IMR-90 (cell line): Measurements from ENCODE around the gene SNRPA1. TPM values are rescaled to one million over a fixed set of nuclear protein-coding genes. Genes with fewer than 3 reads are reported as not detected.

Experiments used
- ATAC-seq: fragments of 200-7000 bp; cut with Tn5 transposase; 2 replicates; pipeline ENCODE4 v1.9.1; 2020; ENCODE audit warnings: low read depth, mild to moderate bottlenecking, moderate library complexity
- Bru-seq: library from RNA; stranded (reverse); fragments of 400-500 nt; gene quantifications from one replicate; lab custom pipeline; 2021; lab: Mats Ljungman, UMichigan
- BruChase-seq, 2 experiments: library from RNA; stranded (reverse); fragments of 400-500 nt; gene quantifications; one replicate each; lab custom pipeline; 2021; lab: Mats Ljungman, UMichigan
- BruUV-seq: library from RNA; stranded (reverse); fragments of 400-500 nt; replicated peaks from 2 replicates; lab custom pipeline; 2021; lab: Mats Ljungman, UMichigan
- CTCF ChIA-PET: fragments of 300-600 bp; formaldehyde crosslinking; extraction: SDS; loops from one replicate; lab custom pipeline; 2021; ENCODE audit warnings: antibody characterized with exemption; lab: Yijun Ruan, JAX
- POLR2A ChIA-PET: fragments of 300-600 bp; sonication (Branson Sonifier 250); formaldehyde crosslinking; loops from one replicate; lab custom pipeline; 2022; ENCODE audit warnings: antibody characterized with exemption; ENCODE audit not compliant: unreplicated experiment; lab: Charles Lee
- DNase-seq: peaks from one replicate; pipeline ENCODE4 v3.0.0; 2013
- H2AFZ ChIP-seq: replicated peaks from 2 replicates; pipeline ENCODE3; 2013; ENCODE audit warnings: low read length, mild to moderate bottlenecking; ENCODE audit not compliant: poor library complexity
- H2AK5ac ChIP-seq: 2 replicates; pipeline ENCODE4 v1.6.1; 2013; ENCODE audit warnings: low read depth, low read length, inconsistent platforms
- H2AK9ac ChIP-seq: replicated peaks from 2 replicates; pipeline ENCODE3; 2013; ENCODE audit warnings: mild to moderate bottlenecking, low read depth, low read length, moderate library complexity; ENCODE audit not compliant: poor library complexity
- H2BK120ac ChIP-seq: 2 replicates; pipeline ENCODE4 v1.6.1; 2013; ENCODE audit warnings: low read depth, low read length, inconsistent platforms
- H2BK15ac ChIP-seq: 3 replicates; pipeline ENCODE4 v1.6.1; 2013; ENCODE audit warnings: low read depth, low read length, inconsistent platforms
- H2BK20ac ChIP-seq: 2 replicates; pipeline ENCODE4 v1.6.1; 2013; ENCODE audit warnings: low read depth, mild to moderate bottlenecking, inconsistent platforms, low read length, moderate library complexity
- H2BK5ac ChIP-seq: 2 replicates; pipeline ENCODE4 v1.6.1; 2013; ENCODE audit warnings: mild to moderate bottlenecking, low read depth, low read length, inconsistent platforms; ENCODE audit not compliant: poor library complexity, severe bottlenecking
- H3K14ac ChIP-seq: replicated peaks from 2 replicates; pipeline ENCODE4 v1.6.1; 2013; ENCODE audit warnings: low read depth, low read length, inconsistent platforms
- H3K18ac ChIP-seq: 2 replicates; pipeline ENCODE4 v1.6.1; 2013; ENCODE audit warnings: low read depth, low read length, control low read depth
- H3K23ac ChIP-seq: 2 replicates; pipeline ENCODE4 v1.6.1; 2013; ENCODE audit warnings: low read depth, low read length, inconsistent platforms
- H3K27ac ChIP-seq: 2 replicates; pipeline ENCODE4 v1.5.1; 2013; ENCODE audit warnings: mild to moderate bottlenecking, control low read depth, low read length; ENCODE audit not compliant: insufficient read depth
- H3K27me3 ChIP-seq: 2 replicates; pipeline ENCODE4 v1.6.1; 2013; ENCODE audit warnings: low read length; ENCODE audit not compliant: control insufficient read depth, insufficient read depth
- H3K36me3 ChIP-seq: 2 replicates; pipeline ENCODE4 v1.6.1; 2013; ENCODE audit warnings: low read length, mixed read lengths; ENCODE audit not compliant: control insufficient read depth, insufficient read depth
- H3K4ac ChIP-seq: 2 replicates; pipeline ENCODE4 v1.6.1; 2013; ENCODE audit warnings: low read depth, low read length, inconsistent platforms
- H3K4me1 ChIP-seq: 2 replicates; pipeline ENCODE4 v1.6.1; 2013; ENCODE audit warnings: low read length, mixed read lengths; ENCODE audit not compliant: control insufficient read depth, insufficient read depth
- H3K4me2 ChIP-seq: 2 replicates; pipeline ENCODE4 v1.6.1; 2013; ENCODE audit warnings: low read depth, mild to moderate bottlenecking, control low read depth, low read length, moderate library complexity
- H3K4me3 ChIP-seq: 2 replicates; pipeline ENCODE4 v1.5.1; 2013; ENCODE audit warnings: low read depth, mild to moderate bottlenecking, control low read depth, low read length, moderate library complexity; ENCODE audit not compliant: insufficient read depth
- H3K56ac ChIP-seq: 2 replicates; pipeline ENCODE4 v1.6.1; 2013; ENCODE audit warnings: low read length, inconsistent platforms; ENCODE audit not compliant: insufficient read depth; ENCODE audit errors: extremely low read depth
- H3K79me1 ChIP-seq, 2 experiments: 2 replicates each; pipeline ENCODE4 v1.6.1; 2013; ENCODE audit warnings: low read length in 2 of 2, inconsistent platforms in 1 of 2, low read depth in 1 of 2
- H3K9ac ChIP-seq: 2 replicates; pipeline ENCODE4 v1.6.1; 2013; ENCODE audit warnings: low read depth, low read length, control low read depth
- H3K9me1 ChIP-seq: 2 replicates; pipeline ENCODE4 v1.6.1; 2013; ENCODE audit warnings: low read length, inconsistent platforms; ENCODE audit not compliant: insufficient read depth
- H3K9me3 ChIP-seq: 2 replicates; pipeline ENCODE4 v1.6.1; 2013; ENCODE audit warnings: low read length; ENCODE audit not compliant: control insufficient read depth, insufficient read depth
- H4K20me1 ChIP-seq: 2 replicates; pipeline ENCODE4 v1.6.1; 2013; ENCODE audit warnings: low read length, inconsistent platforms; ENCODE audit not compliant: insufficient read depth
- H4K5ac ChIP-seq: 2 replicates; pipeline ENCODE4 v1.6.1; 2013; ENCODE audit warnings: mild to moderate bottlenecking, low read depth, low read length, control low read depth
- H4K8ac ChIP-seq, 2 experiments: 2 replicates each; pipeline ENCODE4 v1.6.1; 2013; ENCODE audit warnings: low read depth in 2 of 2, low read length in 2 of 2, control low read depth in 1 of 2, inconsistent platforms in 1 of 2
- H4K91ac ChIP-seq: 2 replicates; pipeline ENCODE4 v1.6.1; 2013; ENCODE audit warnings: low read depth, low read length, inconsistent platforms; ENCODE audit not compliant: insufficient read depth
- ELK1 ChIP-seq: fragments of 150-350 bp; IDR thresholded peaks from 2 replicates; pipeline ENCODE4 v1.6.1; 2016; ENCODE audit warnings: low read depth, mild to moderate bottlenecking, low read length, moderate library complexity, borderline replicate concordance
- FOS ChIP-seq: fragments of 150-350 bp; IDR thresholded peaks from 2 replicates; pipeline ENCODE4 v1.6.1; 2016; ENCODE audit warnings: low read depth, low read length
- MAFK ChIP-seq: IDR thresholded peaks from 2 replicates; pipeline ENCODE4 v1.6.1; 2012; ENCODE audit warnings: low read depth, low read length, improper control_type of control experiment
- MAZ ChIP-seq: IDR thresholded peaks from 2 replicates; pipeline ENCODE4 v1.6.1; 2012; ENCODE audit warnings: low read depth, mild to moderate bottlenecking, low read length, improper control_type of control experiment, moderate library complexity, borderline replicate concordance
- MXI1 ChIP-seq: IDR thresholded peaks from 2 replicates; pipeline ENCODE4 v1.6.1; 2012; ENCODE audit warnings: low read depth, mild to moderate bottlenecking, low read length, moderate library complexity, borderline replicate concordance
- POLR2A ChIP-seq: IDR thresholded peaks from 2 replicates; pipeline ENCODE4 v1.6.1; 2012; ENCODE audit warnings: mild to moderate bottlenecking, low read depth, low read length
- RFX5 ChIP-seq: IDR thresholded peaks from 2 replicates; pipeline ENCODE4 v1.8.0; 2012; ENCODE audit warnings: low read depth, mild to moderate bottlenecking, low read length, moderate library complexity
- USF2 ChIP-seq: fragments of 150-350 bp; IDR thresholded peaks from 2 replicates; pipeline ENCODE4 v1.6.1; 2017; ENCODE audit warnings: mild to moderate bottlenecking, antibody characterized with exemption, low read length, low read depth
- WGBS, 2 experiments: methylation state at CpG; one replicate each; pipeline versions ENCODE4 v1.1.5 to v1.1.7; 2013; ENCODE audit warnings: missing lambda C conversion rate in 2 of 2; ENCODE audit not compliant: insufficient read length in 1 of 2; ENCODE audit errors: extremely low coverage in 2 of 2; 5-methylcytosine and 5-hydroxymethylcytosine counted together
- dilution Hi-C: fragments of 300-500 bp; cut with HindIII; formaldehyde crosslinking; loops from one replicate; pipeline ENCODE4 v1.14.3; 2018; ENCODE audit warnings: low sequenced_read_pairs; ENCODE audit not compliant: unreplicated experiment
- in situ Hi-C: fragments of 300-500 bp; cut with MboI; formaldehyde crosslinking; loops from 3 replicates; pipeline ENCODE4 v1.14.3; 2019; ENCODE audit warnings: low sequenced_read_pairs, inconsistent platforms, mixed read lengths
- intact Hi-C: fragments of 100-400 bp; cut with micrococcal nuclease; formaldehyde crosslinking; loops from 2 replicates; pipeline ENCODE4 v1.10.0; 2022
- long read RNA-seq: library from polyadenylated mRNA; unstranded; transcript quantifications from one replicate; pipeline ENCODE4 v2.0.0, GENCODE V29; 2021; ENCODE audit not compliant: unreplicated experiment
- polyA plus RNA-seq, 3 experiments: library from polyadenylated mRNA; depleted of rRNA; stranded (reverse); fragments of >200 nt; gene quantifications; 2 replicates each; pipeline ENCODE4 v1.2.3, GENCODE V29; 2012; ENCODE audit warnings: low replicate concordance in 1 of 3
- total RNA-seq: library from RNA; depleted of rRNA; stranded (reverse); fragments of >200 nt; gene quantifications from 2 replicates; pipeline ENCODE4 v1.2.3, GENCODE V29; 2012; rRNA removed
- TF ChIP-seq, protein P1 (sequence below): conservative IDR thresholded peaks from 2 replicates; pipeline ENCODE4 v1.5.1; 2012; ENCODE audit warnings: mild to moderate bottlenecking, low read depth, low read length, improper control_type of control experiment

The SNRPA1 gene
- 37.1 and 47.5 TPM in 2 replicates for total RNA-seq
- 75.8 and 79.9 TPM in 2 replicates for polyA plus RNA-seq (2012; rRNA removed)
- polyA plus RNA-seq (2012; cell fraction: cytosol; rRNA removed) = 32.8 and 36.8 TPM in 2 replicates
- 24.2 and 105 TPM in 2 replicates for polyA plus RNA-seq (2012; cell fraction: nucleus; rRNA removed; ENCODE audit: low replicate concordance)
- percentile 90 among the genes with signal in this experiment for Bru-seq, nascent RNA
- BruChase-seq, experiment 1, labeled RNA remaining after a 6-hour chase = percentile 78 among the genes with signal in this experiment
- percentile 72 among the genes with signal in this experiment for BruChase-seq, experiment 2, labeled RNA remaining after a 2-hour chase
- long read RNA-seq, transcript SNRPA1-201 (9 exons, 1,055 nt) = major isoform, 27 of 73 reads
- long read RNA-seq, partial matches to known transcripts = 37 of 73 reads
- long read RNA-seq, other reads (novel, unspliced or antisense) = 4 of 73 reads

DNA sequence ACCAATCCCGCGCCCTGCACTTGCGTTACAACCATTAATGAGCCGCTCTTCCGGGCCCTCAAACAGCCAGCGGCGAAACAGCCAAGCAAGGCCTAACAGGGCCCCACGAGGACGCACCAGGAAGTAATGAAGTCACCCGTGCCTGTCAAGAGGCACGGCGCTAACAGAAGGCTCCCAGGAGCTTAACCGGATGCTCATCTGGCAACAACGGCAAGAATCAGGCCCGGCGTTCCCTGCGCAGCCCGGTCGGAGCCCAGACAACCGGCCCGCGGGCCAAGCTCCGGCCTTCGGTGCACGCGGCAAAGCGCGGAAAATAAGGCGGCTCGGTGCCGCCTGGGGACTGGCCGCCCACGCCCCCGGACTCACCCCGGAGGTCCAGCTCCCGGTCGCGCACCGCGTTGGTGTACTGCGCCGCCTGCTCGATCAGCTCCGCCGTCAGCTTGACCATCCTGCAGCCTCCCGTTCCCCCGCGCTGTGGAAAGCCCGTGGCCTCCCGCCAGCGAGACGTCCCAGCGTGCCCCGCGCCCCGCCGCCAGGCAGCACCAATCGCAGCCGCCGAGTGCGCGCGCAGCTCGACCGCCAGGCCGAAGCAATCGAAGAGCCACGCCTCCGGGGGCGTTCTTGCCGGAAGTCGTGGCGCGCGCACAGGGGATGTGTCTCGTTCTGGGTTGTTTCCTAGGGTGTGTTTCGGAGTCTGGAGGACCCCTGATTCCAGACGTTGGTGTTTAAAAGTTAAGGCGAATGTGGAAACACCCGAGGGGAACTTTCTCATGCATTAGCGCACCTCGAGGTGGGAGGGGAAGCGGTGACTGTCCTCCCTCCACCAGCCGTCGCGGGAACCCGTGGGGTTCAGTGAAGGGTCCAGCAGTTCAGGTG lies at the start of gene SNRPA1:
TSS of gene SNRPA1 (minus strand) at position 518 of the 876 bp plus-strand sequence. CDS start at position 448, 70 bp downstream.
- Histone ChIP-seq H2AK5ac (peak within 1 kb of the TSS; percentile 83), H3K4me2 (peak within 1 kb of the TSS; percentile 99), H2BK5ac (peak within 1 kb of the TSS; percentile 75), H3K18ac (peak within 1 kb of the TSS; percentile 34; the same call in 1 of the 2 replicates), H3K27ac (peak within 1 kb of the TSS; percentile 89), H3K27me3 (no peaks in the 10 kb centered on the region), H2AFZ (peak within 1 kb of the TSS; percentile 96), H4K5ac (peak within 1 kb of the TSS; percentile 66), H2AK9ac (peak within 1 kb of the TSS; percentile 73), H3K9me1 (no peaks in the 10 kb centered on the region), H3K23ac (peak within 1 kb of the TSS; percentile 94), H3K56ac (peak within 1 kb of the TSS; percentile 93), H3K36me3 (peaks cover 1% of the 10 kb centered on the region; the same call in 1 of the 2 replicates), H3K9me3 (no peaks in the 10 kb centered on the region), H4K91ac (peak within 1 kb of the TSS; percentile 67), H2BK20ac (no peak within 1 kb of the TSS), H3K14ac (peak within 1 kb of the TSS; percentile 96), H3K9ac (peak within 1 kb of the TSS; percentile 90), H4K8ac (peak within 1 kb of the TSS; percentile 73 to 98), H2BK120ac (peak within 1 kb of the TSS; percentile 71; the same call in 1 of the 2 replicates), H3K4ac (peak within 1 kb of the TSS; percentile 91), H4K20me1 (peaks cover 30% of the 10 kb centered on the region), H2BK15ac (no peak within 1 kb of the TSS), H3K79me1 (peaks cover 5 to 30% of the 10 kb centered on the region in 2 experiments; a peak in 2 of 4 replicates), H3K4me1 (peaks cover 6% of the 10 kb centered on the region), H3K4me3 (peak within 1 kb of the TSS; percentile 71)
- ATAC-seq (peak; percentile 87), DNase-seq (peak; percentile 94)
- CTCF ChIA-PET = interaction anchor here (1.0 to 2.2 kb wide), 2 partner anchors 345 to 346 kb away, joined by 3 to 5 read pairs; no protein-coding TSS in a partner anchor
- BruUV-seq = no TSS peak
- TF ChIP-seq USF2 (0 out of 2 replicates have a peak, but pooled peaks have one; percentile 1), MAFK (peak; percentile 7; the same call in 1 of the 2 replicates), ELK1 (peak; percentile 69; the same call in 1 of the 2 replicates), RFX5 (no peak), FOS (no peak), POLR2A (peak; percentile 81), MAZ (peak; percentile 91; the same call in 1 of the 2 replicates), MXI1 (peak; percentile 95)
- TF ChIP-seq, protein P1, sequence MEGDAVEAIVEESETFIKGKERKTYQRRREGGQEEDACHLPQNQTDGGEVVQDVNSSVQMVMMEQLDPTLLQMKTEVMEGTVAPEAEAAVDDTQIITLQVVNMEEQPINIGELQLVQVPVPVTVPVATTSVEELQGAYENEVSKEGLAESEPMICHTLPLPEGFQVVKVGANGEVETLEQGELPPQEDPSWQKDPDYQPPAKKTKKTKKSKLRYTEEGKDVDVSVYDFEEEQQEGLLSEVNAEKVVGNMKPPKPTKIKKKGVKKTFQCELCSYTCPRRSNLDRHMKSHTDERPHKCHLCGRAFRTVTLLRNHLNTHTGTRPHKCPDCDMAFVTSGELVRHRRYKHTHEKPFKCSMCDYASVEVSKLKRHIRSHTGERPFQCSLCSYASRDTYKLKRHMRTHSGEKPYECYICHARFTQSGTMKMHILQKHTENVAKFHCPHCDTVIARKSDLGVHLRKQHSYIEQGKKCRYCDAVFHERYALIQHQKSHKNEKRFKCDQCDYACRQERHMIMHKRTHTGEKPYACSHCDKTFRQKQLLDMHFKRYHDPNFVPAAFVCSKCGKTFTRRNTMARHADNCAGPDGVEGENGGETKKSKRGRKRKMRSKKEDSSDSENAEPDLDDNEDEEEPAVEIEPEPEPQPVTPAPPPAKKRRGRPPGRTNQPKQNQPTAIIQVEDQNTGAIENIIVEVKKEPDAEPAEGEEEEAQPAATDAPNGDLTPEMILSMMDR = no peak
- WGBS, 2 experiments = 0% methylated on average over 33 of the region's 87 CpGs; no CpG with 5 or more reads in 1 of the 2 experiments
- POLR2A ChIA-PET = interaction anchor here (1.0 kb wide), 1 partner anchor 25 kb away, joined by 3 read pairs; no protein-coding TSS in a partner anchor
- in situ Hi-C loops = loop anchor here (5.0 kb wide), 1 partner anchor 347 kb away; no protein-coding TSS in a partner anchor
- dilution Hi-C loops = no loop called here
- intact Hi-C loops = no loop called here
